GM13977 (cell line): ENCODE results near the gene PEX6.

Experiments used
- DNase-seq: peaks from one replicate; pipeline ENCODE4 v3.0.0; 2012; ENCODE audit warnings: low spot score
- CTCF ChIP-seq: IDR thresholded peaks from 2 replicates; pipeline ENCODE4 v1.5.1; 2012; ENCODE audit warnings: mild to moderate bottlenecking, control low read depth; ENCODE audit not compliant: insufficient read depth; ENCODE audit errors: extremely low read depth, missing control alignments
- in situ Hi-C: fragments of 300-500 bp; cut with MboI; formaldehyde crosslinking; loops from one replicate; pipeline ENCODE4 v1.12.0; 2022; ENCODE audit warnings: low sequenced_read_pairs, low pct_unique_long_range_greater_than_20kb, mixed read lengths, inconsistent platforms; ENCODE audit not compliant: unreplicated experiment

The PEX6 gene

GRCh38 chr6:42967228-42967627 is 11.8 kb downstream of the PEX6 start:
- DNase-seq = no peak
- in situ Hi-C loops = no loop called here
- TF ChIP-seq CTCF = no peak

- no peak for DNase-seq
- in situ Hi-C loops = no loop called here
- TF ChIP-seq CTCF = no peak
Observed at GRCh38 chr6:42966571-42966970, 12.4 kb downstream of the PEX6 start.

- in situ Hi-C loops = no loop called here
- DNase-seq = no peak
- TF ChIP-seq CTCF = peak; percentile 37
Observed at GRCh38 chr6:42963855-42964605, 15.0 kb downstream of the PEX6 start.

GRCh38 chr6:42963179-42963854 is 15.7 kb downstream of the PEX6 start:
- in situ Hi-C loops = no loop called here

GRCh38 chr6:42962502-42963178 is 16.3 kb downstream of the PEX6 start:
- no peak for DNase-seq
- TF ChIP-seq CTCF = no peak
- in situ Hi-C loops = no loop called here

More at GRCh38 chr6:42963179-42963854, 15.7 kb downstream of the PEX6 start:
- no peak for DNase-seq
- TF ChIP-seq CTCF = no peak

- in situ Hi-C loops = no loop called here
Observed at GRCh38 chr6:42962096-42962495, 16.9 kb downstream of the PEX6 start.

More at GRCh38 chr6:42962096-42962495, 16.9 kb downstream of the PEX6 start:
- no peak for TF ChIP-seq CTCF
- no peak for DNase-seq
